Epithelial cell of esophagus (primary cell): ENCODE data around the gene VTI1A.

Experiments
- DNase-seq: peaks from one replicate; pipeline ENCODE4 v3.0.0; 2010; ENCODE audit warnings: low read depth
- H3K4me3 ChIP-seq: 2 replicates; pipeline ENCODE4 v1.5.1; 2011; ENCODE audit warnings: mild to moderate bottlenecking, low read length, control low read depth
- TF ChIP-seq, protein P1 (sequence below): IDR thresholded peaks from 2 replicates; pipeline ENCODE4 v1.5.1; 2011; ENCODE audit warnings: low read depth, mild to moderate bottlenecking, low read length, control low read depth, inconsistent platforms; ENCODE audit not compliant: insufficient read depth; ENCODE audit errors: missing control alignments

Gene VTI1A

DNA sequence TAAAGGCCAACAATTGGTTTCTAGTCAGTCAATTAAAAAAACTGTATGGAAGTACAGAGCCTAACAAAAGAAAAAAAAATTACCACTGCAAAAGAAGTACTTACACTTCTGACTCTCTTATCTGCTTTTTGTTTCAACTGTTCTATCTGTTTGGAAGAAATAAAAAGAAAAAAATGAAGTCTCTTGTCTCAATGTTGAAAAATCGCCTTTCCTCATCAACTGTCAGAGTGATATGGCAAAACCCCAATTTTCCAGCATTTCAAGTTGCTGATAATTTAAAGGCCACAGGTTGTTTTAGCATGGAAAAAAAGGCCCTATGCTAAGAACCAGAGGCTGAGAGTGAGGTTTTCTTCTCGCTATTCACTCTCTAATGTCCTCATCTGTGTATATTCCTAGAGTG, 13.9 kb upstream of the VTI1A start:
- no peak overlapping the region for H3K4me3 ChIP-seq
- TF ChIP-seq, protein P1, sequence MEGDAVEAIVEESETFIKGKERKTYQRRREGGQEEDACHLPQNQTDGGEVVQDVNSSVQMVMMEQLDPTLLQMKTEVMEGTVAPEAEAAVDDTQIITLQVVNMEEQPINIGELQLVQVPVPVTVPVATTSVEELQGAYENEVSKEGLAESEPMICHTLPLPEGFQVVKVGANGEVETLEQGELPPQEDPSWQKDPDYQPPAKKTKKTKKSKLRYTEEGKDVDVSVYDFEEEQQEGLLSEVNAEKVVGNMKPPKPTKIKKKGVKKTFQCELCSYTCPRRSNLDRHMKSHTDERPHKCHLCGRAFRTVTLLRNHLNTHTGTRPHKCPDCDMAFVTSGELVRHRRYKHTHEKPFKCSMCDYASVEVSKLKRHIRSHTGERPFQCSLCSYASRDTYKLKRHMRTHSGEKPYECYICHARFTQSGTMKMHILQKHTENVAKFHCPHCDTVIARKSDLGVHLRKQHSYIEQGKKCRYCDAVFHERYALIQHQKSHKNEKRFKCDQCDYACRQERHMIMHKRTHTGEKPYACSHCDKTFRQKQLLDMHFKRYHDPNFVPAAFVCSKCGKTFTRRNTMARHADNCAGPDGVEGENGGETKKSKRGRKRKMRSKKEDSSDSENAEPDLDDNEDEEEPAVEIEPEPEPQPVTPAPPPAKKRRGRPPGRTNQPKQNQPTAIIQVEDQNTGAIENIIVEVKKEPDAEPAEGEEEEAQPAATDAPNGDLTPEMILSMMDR = no peak
- no peak for DNase-seq

DNA sequence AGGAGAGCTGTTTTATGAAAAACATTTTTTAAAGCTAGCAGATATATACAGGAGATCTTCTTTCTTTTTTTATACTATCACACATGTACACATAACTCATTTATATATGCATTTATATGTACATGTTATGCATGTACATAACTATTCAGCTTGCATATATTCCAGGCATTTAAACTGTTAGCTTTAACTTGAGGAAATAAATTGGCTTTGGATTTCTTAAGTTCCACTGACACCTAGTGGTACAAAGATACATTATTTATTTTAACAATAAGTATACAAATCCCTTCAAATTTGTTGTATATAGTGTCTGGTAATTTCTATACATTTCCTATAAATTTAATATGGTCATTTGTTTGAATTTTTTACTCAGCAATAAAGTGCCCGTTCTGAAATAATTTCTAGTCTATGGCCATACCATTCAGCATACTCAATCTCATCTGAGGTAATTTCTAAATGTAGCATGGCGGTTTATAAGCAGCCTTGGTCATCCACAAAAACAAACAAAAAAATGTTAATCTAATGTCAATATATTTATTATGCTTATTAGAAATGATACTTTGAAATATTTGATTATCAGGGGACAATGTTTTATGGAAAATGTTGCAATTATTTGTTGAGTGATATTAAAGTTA, 11.9 kb upstream of the VTI1A start:
- TF ChIP-seq, protein P1 = peak; percentile 21
- no peak overlapping the region for H3K4me3 ChIP-seq
- peak; percentile 52 for DNase-seq

DNA sequence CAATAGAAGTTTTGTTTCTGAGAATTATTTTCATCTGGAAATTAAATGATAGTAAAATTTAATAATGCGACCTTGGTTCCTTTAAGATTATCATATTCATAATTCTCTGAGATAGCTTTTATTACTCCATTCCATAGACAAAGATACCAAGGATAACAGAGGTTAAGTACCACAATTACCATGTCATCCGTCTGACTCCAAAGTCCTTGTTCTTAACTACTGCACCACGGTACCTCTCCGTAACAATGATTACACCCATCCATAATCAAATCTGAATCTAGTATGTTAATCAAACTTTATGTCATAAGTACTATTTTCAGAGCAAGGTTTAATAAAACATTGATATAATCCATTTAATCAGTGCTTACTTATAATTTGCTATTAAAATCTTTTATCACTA, 8.7 kb upstream of the VTI1A start:
- H3K4me3 ChIP-seq = no peak overlapping the region
- no peak for DNase-seq
- TF ChIP-seq, protein P1 = no peak

DNA sequence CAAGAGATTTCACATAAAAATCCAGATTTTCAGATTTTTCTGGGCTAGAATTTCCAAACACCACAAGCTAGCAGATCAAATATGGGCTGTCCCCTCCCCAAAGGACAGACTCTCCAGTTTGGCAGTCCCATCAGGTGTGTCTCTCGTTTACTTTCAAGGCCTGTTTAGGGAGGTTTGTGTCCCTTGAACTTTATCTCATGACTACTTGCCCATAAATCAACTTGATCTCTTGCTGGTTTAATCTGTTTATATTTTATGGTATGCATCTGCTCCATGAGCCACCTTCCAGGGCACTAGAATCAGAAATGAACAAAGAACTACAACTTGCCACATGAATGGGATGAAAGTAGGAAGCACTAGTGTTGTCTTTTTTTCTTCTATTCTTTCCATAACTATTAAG, 5.5 kb upstream of the VTI1A start:
- no peak overlapping the region for H3K4me3 ChIP-seq
- no peak for DNase-seq
- TF ChIP-seq, protein P1 = no peak

DNA sequence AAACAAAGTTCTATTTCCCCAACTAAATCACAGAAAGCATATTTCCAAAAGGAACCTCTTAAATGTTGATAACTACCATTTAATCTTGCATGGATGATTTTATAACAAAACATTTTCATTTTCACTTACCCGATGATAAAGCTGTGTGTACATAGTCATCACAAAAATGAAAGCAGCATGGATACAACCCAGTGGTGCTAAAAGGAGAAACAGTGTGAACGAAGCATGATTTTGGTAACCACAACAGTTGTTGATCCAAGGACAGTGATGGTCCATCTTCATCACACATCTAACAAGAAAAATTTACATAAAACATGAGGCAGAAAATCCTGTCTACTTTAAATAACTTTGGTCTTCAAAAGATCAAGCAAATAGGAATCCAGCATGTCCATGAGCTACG, 5.0 kb upstream of the VTI1A start:
- H3K4me3 ChIP-seq = no peak overlapping the region
- no peak for DNase-seq

DNA sequence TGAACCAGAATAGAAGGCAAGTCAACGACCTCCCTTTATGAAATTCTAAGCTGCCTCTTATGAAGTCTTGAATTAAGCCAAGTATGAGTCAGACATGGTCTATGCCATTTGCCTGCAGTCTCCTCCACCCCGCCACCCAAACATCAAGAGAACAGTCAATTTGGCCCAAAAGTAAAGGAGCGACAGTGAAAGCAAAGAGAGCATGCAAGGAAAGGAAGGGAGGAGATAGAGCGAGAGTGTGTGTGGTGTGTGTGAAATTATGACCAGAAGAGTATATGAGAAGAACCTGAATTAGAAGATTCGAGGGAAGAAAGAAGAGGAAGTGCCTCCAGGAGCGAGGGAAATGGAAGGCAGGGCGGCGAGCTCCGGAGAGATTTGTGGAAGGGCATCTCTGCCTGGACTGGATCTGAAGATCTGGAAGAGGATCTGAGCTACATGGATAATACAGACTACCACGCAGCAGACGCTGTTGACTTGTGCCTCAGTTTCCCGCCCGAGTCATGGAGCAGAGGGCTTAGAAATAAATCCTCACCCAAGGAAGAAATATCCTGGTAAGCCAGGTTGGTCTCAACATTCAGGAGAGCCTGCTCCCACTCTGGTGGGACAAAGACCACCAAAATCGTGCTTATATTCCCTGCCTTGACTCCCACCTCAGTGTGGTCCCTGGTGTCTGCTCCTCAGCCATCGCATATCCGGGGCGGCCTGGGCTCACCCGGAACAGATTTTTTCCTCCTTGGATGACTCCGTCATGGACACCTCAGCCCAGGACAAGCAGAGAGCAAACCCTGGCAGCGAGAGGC, 760 bp upstream of the VTI1A start:
- TF ChIP-seq, protein P1 = no peak
- peak overlapping the region; percentile 97 for H3K4me3 ChIP-seq
- DNase-seq = peak; percentile 43

More for the DNA sequence above, 5.0 kb upstream of the VTI1A start:
- TF ChIP-seq, protein P1 = no peak
